Stimulated activated CD4-positive, alpha-beta T cell treated with anti-CD3 and anti-CD28 coated beads, TNF-alpha, amount 100 ng/mL, for 48 hours (primary cell): ENCODE measurements around the gene NT5DC4.

Experiments
- DNase-seq, 3 donors: peaks; one replicate each; pipeline ENCODE4 v3.0.0-alpha.2; 2020; ENCODE audit warnings: low read depth in 3 of 3

Gene NT5DC4

DNA sequence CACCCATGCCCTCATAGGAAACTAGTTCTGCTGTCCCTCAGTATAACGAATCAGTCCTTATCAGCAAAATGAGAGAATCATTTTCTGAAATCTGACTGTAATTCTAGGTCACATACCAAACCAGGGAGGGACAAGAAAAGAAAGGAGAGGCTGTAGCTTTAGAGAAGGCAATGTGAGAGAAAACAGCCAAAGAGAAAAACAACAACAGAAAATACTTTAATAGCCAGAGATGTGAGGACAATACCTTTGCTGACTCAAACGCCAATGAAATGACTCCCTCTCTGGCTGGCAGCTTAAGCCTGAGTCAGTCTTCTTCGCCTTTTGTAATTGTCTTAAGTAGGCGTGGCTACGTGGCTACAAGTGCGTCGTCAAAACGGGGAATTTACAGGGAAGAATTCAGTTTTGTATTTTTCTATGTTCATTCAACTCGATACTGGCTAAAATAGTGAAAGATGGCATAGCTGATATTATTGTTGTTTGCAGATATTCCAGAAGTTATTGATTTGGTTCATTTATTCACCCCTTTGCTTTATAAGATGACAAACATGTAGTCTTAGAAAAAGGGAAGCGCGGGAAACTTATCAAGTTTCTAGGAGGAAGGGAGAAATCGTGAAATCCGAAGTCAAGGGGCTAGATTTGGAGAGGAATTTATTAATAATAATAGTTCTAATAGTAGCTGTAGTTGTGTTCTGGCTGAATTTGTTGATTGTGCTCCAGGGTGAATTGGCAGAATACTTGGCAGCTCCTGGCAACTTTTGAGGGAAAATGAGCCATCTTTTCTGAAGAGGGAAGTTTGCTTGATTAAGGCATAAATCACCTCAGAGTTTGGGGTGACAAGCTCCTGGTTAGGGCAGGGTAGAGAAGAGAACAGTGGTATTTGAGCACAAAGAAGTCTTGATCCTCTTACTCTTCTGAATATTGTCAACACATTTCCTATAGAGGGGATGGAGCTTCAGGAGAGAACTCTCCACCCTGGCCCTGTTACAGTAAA lies 63.7 kb downstream of the NT5DC4 start, which contains the start of gene IL1A:
Gene IL1A (minus strand): TSS at position 295 of the 991 bp plus-strand sequence. CDS start 723 bp downstream, outside the sequence.
- no peak for DNase-seq

GRCh38 chr2:112787294-112787693 lies 66.5 kb downstream of the NT5DC4 start:
- no peak for DNase-seq

GRCh38 chr2:112787729-112788393 lies 67.0 kb downstream of the NT5DC4 start:
- DNase-seq, result no peak

DNA sequence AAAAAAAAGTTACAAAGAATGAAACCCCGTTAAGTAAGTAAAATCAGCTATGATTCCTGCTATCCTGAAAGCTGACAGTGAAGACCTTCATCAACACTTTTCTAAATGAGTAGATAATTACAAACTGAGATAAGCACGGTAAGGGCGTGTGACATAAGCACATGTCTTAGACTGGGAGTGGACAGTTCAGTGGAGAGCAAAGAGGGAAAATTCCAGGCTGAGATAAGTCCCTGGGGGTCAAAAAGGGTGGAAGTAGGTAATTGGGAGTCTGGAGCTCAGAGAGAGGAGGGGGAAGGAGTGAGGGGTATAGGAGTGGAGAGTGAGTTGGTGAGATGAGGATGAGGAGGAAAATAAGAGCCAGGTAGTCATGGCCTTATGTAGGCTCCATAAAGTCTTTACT lies 67.8 kb downstream of the NT5DC4 start:
- DNase-seq, result no peak
